ENCODE data around the gene C4orf46.
A peak's percentile ranks its signal among the peaks of the same experiment; 100 is the strongest.

C4orf46 gene

DNA sequence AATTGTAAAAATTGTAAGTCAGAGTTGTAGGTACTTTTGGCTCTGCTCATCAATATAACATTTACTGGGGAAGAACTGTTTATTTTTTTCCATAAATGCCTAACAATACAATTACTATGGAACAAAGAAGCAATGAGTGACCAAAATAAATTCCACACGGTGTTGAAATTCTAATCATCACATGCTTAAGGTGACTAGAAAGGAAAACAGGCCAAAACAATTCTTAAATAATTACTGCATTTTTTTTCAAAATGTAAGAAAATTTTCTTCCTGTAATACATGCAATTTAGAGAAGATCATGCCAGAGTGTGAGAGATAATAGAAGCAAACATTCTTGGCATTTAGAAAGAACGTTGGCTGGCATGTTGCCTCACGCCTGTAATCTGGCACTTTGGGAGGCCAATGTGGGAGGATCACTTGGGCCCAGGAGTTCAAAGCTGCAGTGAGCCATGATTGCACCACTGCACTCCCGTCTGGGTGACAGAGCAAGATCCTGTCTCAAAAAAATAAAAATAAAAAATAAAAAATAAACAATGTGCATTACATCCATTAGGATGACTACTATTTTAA, 22.5 kb downstream of the C4orf46 start:
- no peak for DNase-seq

DNA sequence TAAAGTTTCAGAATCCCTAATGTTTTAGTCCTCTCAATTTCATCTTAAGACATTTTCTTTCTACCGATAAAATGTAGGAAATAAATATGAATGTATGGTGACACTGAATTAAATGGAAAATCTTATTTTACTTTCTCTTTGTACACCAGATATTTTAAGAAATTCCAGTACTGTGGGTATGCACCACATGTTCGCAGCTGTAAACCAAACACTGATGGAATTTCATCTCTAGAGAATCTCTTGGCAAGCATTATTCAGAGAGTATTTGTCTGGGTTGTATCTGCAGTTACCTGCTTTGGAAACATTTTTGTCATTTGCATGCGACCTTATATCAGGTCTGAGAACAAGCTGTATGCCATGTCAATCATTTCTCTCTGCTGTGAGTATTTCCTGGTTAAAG, 26.9 kb downstream of the C4orf46 start:
- DNase-seq, result peak; percentile 11

- DNase-seq, result no peak
Observed at GRCh38 chr4:158644356-158644755, 27.3 kb downstream of the C4orf46 start.

GRCh38 chr4:158636619-158637018, 35.1 kb downstream of the C4orf46 start:
- no peak for DNase-seq

GRCh38 chr4:158630893-158631292, 40.8 kb downstream of the C4orf46 start:
- DNase-seq, result no peak

GRCh38 chr4:158625544-158625943, 46.1 kb downstream of the C4orf46 start:
- no peak for DNase-seq

- peak; percentile 42 for DNase-seq
Observed at GRCh38 chr4:158624889-158625478, 46.7 kb downstream of the C4orf46 start.

DNA sequence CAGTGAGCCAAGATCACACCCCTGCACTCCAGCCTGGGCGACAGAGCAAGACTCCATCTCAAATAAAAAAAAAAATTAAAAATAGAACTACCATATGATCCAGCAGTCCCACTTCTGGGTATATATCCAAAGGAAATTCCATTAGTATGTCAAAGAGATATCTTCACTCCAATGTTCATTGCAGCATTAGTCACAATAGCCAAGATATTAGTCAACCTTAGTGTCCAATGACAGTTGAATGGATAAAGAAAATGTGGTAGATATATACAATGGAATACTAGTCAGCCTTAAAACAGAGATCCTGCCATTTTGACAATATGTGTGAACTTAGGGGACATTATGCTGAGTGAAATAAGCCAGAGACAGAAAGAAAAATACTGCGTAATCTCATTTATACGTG, 49.4 kb downstream of the C4orf46 start:
- no peak for DNase-seq

DNA sequence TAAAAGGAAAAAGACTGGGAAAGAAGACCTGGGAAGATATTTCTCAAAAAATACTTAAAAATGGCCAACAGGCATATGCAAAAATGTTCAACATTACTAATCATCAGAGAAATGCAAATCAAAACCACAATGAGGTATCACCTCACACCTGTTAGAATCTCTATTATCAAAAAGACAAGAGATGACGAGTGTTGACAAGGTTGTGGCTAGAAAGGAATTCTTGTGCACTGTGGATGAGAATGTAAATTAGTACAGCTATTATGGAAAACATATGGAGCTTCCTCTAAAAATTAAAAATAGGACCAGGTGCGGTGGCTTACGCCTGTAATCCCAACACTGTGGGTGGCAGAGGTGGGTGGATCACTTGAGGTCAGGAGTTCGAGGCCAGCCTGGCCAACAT, 50.0 kb downstream of the C4orf46 start:
- DNase-seq, result peak; percentile 92

DNA sequence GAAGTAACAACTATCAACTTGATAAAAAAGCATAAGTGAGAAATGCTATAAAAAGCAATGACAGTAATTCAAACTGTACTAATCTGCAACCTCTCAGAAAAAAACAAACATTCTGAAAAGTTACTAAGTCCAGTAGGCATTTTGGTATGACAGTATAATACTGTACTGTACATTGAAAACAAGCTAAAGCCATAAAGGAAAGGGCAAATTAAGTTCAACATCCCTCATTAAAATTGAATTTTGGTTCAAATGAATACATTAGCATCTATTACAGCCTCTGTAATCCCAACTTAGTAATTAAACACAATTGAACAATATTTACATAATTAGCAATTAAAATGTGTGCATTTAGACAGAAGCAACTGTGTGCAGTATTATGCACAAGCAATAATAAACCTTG, 53.7 kb downstream of the C4orf46 start:
- no peak for DNase-seq
